GM23338 (cell line): ENCODE data around the gene CATSPERD. TPM values are rescaled to one million over a fixed set of nuclear protein-coding genes. Genes with fewer than 3 reads are reported as not detected.

Source experiments
- ATAC-seq: fragments of 200-7000 bp; cut with Tn5 transposase; 3 replicates; pipeline ENCODE4 v1.9.1; 2020
- DNase-seq: peaks from one replicate; pipeline ENCODE4 v3.0.0-alpha.2; 2015; ENCODE audit warnings: low spot score
- H2AFZ ChIP-seq: fragments of 200-600 bp; sonication (generic); 2 replicates; pipeline ENCODE4 v1.8.0; 2016; ENCODE audit warnings: antibody characterized with exemption, mild to moderate bottlenecking, moderate library complexity
- H3F3A ChIP-seq: fragments of 200-600 bp; sonication (generic); replicated peaks from 2 replicates; pipeline ENCODE4 v1.8.0; 2017; ENCODE audit warnings: antibody characterized with exemption, mixed run types, low read depth
- H3K27ac ChIP-seq: fragments of 200-600 bp; sonication (generic); 2 replicates; pipeline ENCODE4 v1.6.1; 2016; ENCODE audit warnings: low read depth
- H3K27me3 ChIP-seq: fragments of 200-600 bp; sonication (generic); 2 replicates; pipeline ENCODE4 v1.8.0; 2016; ENCODE audit warnings: mild to moderate bottlenecking, mixed run types, moderate library complexity; ENCODE audit not compliant: insufficient read depth
- H3K36me3 ChIP-seq: fragments of 200-600 bp; sonication (generic); 2 replicates; pipeline ENCODE4 v1.8.0; 2016; ENCODE audit warnings: mild to moderate bottlenecking; ENCODE audit not compliant: insufficient read depth
- H3K4me1 ChIP-seq: fragments of 200-600 bp; sonication (generic); 2 replicates; pipeline ENCODE4 v1.8.0; 2016; ENCODE audit warnings: mild to moderate bottlenecking, moderate library complexity; ENCODE audit not compliant: insufficient read depth
- H3K4me2 ChIP-seq: fragments of 200-600 bp; sonication (generic); 2 replicates; pipeline ENCODE4 v1.7.1; 2017; ENCODE audit warnings: mixed run types
- H3K4me3 ChIP-seq: fragments of 200-600 bp; sonication (generic); 2 replicates; pipeline ENCODE4 v1.6.1; 2016; ENCODE audit warnings: mixed run types
- H3K79me2 ChIP-seq: fragments of 200-600 bp; sonication (generic); replicated peaks from 2 replicates; pipeline ENCODE4 v1.8.0; 2017; ENCODE audit warnings: mild to moderate bottlenecking; ENCODE audit not compliant: insufficient read depth
- H3K9me2 ChIP-seq: fragments of 200-600 bp; sonication (generic); 2 replicates; pipeline ENCODE4 v1.8.0; 2017; ENCODE audit not compliant: insufficient read depth
- H4K20me1 ChIP-seq: fragments of 200-600 bp; sonication (generic); replicated peaks from 2 replicates; pipeline ENCODE4 v1.8.0; 2017; ENCODE audit warnings: mild to moderate bottlenecking; ENCODE audit not compliant: insufficient read depth
- H3K27ac Mint-ChIP-seq: 2 replicates; pipeline ENCODE4 v1.8.0; 2020; ENCODE audit warnings: inconsistent platforms, mild to moderate bottlenecking, moderate library complexity, mixed read lengths
- H3K27me3 Mint-ChIP-seq: 3 replicates; pipeline ENCODE4 v1.8.0; 2022; ENCODE audit warnings: low read depth, mild to moderate bottlenecking, moderate library complexity, mixed read lengths, inconsistent platforms; ENCODE audit not compliant: insufficient read depth, poor library complexity
- H3K36me3 Mint-ChIP-seq: 3 replicates; pipeline ENCODE4 v1.8.0; 2021; ENCODE audit warnings: low read depth, mild to moderate bottlenecking, inconsistent platforms, moderate library complexity, mixed read lengths
- H3K4me1 Mint-ChIP-seq: 3 replicates; pipeline ENCODE4 v1.8.0; 2020; ENCODE audit warnings: mild to moderate bottlenecking, inconsistent platforms, mixed read lengths
- H3K4me3 Mint-ChIP-seq: 3 replicates; pipeline ENCODE4 v1.8.0; 2021; ENCODE audit warnings: moderate library complexity, mild to moderate bottlenecking, inconsistent platforms, mixed read lengths
- H3K9me3 Mint-ChIP-seq: 3 replicates; pipeline ENCODE4 v1.8.0; 2020; ENCODE audit warnings: moderate library complexity, mild to moderate bottlenecking, inconsistent platforms, mixed read lengths
- CREB1 ChIP-seq: fragments of 250-450 bp; sonication (Bioruptor Pico); IDR thresholded peaks from 2 replicates; pipeline ENCODE4 v1.5.0; 2020; ENCODE audit warnings: low read depth, mild to moderate bottlenecking, moderate library complexity
- EZH2 ChIP-seq: fragments of 200-600 bp; sonication (generic); IDR thresholded peaks from one replicate; pipeline ENCODE4 v1.8.0; 2017; ENCODE audit warnings: antibody characterized with exemption, mild to moderate bottlenecking, low read depth; ENCODE audit not compliant: unreplicated experiment
- EZH2phosphoT487 ChIP-seq: fragments of 200-600 bp; sonication (generic); IDR thresholded peaks from one replicate; pipeline ENCODE4 v1.8.1; 2018; ENCODE audit warnings: antibody characterized with exemption; ENCODE audit not compliant: unreplicated experiment
- NANOG ChIP-seq: IDR thresholded peaks from 2 replicates; pipeline ENCODE4 v1.6.1; 2016; ENCODE audit warnings: antibody characterized with exemption, borderline replicate concordance
- POLR2AphosphoS5 ChIP-seq: IDR thresholded peaks from 2 replicates; pipeline ENCODE4 v1.6.1; 2016; ENCODE audit warnings: antibody characterized with exemption, low read depth
- STAT1 ChIP-seq: IDR thresholded peaks from one replicate; pipeline ENCODE4 v1.6.1; 2016; ENCODE audit warnings: antibody characterized with exemption; ENCODE audit not compliant: unreplicated experiment
- ZNF114 ChIP-seq: fragments of 250-450 bp; sonication (Bioruptor Pico); IDR thresholded peaks from 2 replicates; pipeline ENCODE4 v1.5.0; 2020; ENCODE audit warnings: mild to moderate bottlenecking, moderate library complexity
- ZNF331 ChIP-seq: fragments of 250-450 bp; sonication (Bioruptor Pico); IDR thresholded peaks from 2 replicates; pipeline ENCODE4 v1.5.0; 2020; ENCODE audit warnings: low read depth, mild to moderate bottlenecking, moderate library complexity
- ZNF462 ChIP-seq: fragments of 250-450 bp; sonication (Bioruptor Pico); IDR thresholded peaks from 2 replicates; pipeline ENCODE4 v1.5.0; 2020; ENCODE audit warnings: mild to moderate bottlenecking, moderate library complexity
- polyA plus RNA-seq: library from polyadenylated mRNA; unstranded; fragments of >200 nt; fragmentation: Nextera tagmentation; extraction: Ambion mirVana; gene quantifications from 2 replicates; pipeline ENCODE4 v1.2.1, GENCODE V29; 2016
- total RNA-seq: library from RNA; depleted of rRNA; stranded (reverse); fragments of >200 nt; shearing (Covaris generic); gene quantifications from 2 replicates; pipeline ENCODE4 v1.2.3, GENCODE V29; 2014
- TF ChIP-seq, protein P1 (sequence below): IDR thresholded peaks from 2 replicates; pipeline ENCODE4 v1.6.1; 2016; ENCODE audit warnings: antibody characterized with exemption

Gene CATSPERD
- total and polyA plus RNA-seq, 2 experiments from 2014 or later: 0.17 TPM; not detected in 1

DNA sequence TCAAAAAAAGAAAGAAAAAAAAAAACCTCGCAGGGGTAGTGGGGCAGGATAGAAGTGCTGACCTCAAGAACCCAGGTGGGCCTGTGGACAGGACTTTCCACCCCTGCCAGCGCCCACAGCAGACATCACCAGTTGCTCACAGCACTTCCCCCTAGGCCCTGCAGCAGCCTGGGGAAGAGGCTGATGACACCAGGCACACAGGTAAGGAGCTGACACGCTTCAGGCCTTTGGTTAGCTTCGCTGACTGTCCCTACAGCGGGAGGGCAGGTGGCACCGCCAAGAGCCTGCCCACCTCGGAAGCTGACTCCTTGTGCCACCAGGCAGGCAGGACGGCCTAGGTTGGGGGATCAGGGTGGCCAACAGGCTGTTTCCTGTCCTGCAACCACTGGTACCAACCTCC lies 9.4 kb upstream of the CATSPERD start (continued):
- TF ChIP-seq ZNF462 (no peak), CREB1 (CRISPR knock-in tag) (no peak), POLR2AphosphoS5 (no peak), EZH2phosphoT487 (no peak), STAT1 (no peak), EZH2 (no peak), ZNF331 (CRISPR knock-in tag) (no peak)
- TF ChIP-seq, protein P1, sequence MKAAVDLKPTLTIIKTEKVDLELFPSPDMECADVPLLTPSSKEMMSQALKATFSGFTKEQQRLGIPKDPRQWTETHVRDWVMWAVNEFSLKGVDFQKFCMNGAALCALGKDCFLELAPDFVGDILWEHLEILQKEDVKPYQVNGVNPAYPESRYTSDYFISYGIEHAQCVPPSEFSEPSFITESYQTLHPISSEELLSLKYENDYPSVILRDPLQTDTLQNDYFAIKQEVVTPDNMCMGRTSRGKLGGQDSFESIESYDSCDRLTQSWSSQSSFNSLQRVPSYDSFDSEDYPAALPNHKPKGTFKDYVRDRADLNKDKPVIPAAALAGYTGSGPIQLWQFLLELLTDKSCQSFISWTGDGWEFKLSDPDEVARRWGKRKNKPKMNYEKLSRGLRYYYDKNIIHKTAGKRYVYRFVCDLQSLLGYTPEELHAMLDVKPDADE: no peak

- no peaks in the 10 kb centered on the region for H3K9me2 ChIP-seq
- no peak overlapping the region for H3K4me3 Mint-ChIP-seq
- H3K4me3 ChIP-seq: no peak overlapping the region
- peaks cover 11% of the 10 kb centered on the region for H4K20me1 ChIP-seq
- H3K4me1 ChIP-seq: no peaks in the 10 kb centered on the region
- H2AFZ ChIP-seq: no peak overlapping the region
- peaks cover 76% of the 10 kb centered on the region for H3K36me3 Mint-ChIP-seq
- no peak overlapping the region for H3K4me2 ChIP-seq
- no peaks in the 10 kb centered on the region for H3K9me3 Mint-ChIP-seq
- DNase-seq (no peak), ATAC-seq (no peak)
- peaks cover 26% of the 10 kb centered on the region for H3K79me2 ChIP-seq
- no peaks in the 10 kb centered on the region for H3K27me3 ChIP-seq
- peaks cover 5% of the 10 kb centered on the region for H3K27me3 Mint-ChIP-seq
- no peaks in the 10 kb centered on the region for H3K4me1 Mint-ChIP-seq
- no peak overlapping the region for H3K27ac Mint-ChIP-seq
- H3K36me3 ChIP-seq: peaks cover 14% of the 10 kb centered on the region
- no peak overlapping the region for H3K27ac ChIP-seq
- H3F3A ChIP-seq: peaks cover 2% of the 10 kb centered on the region; the same call in 1 of the 2 replicates
- TF ChIP-seq NANOG (no peak), ZNF462 (no peak), ZNF114 (CRISPR knock-in tag) (no peak), EZH2phosphoT487 (no peak), STAT1 (no peak)
Observed at GRCh38 chr19:5711713-5712161, 8.7 kb upstream of the CATSPERD start.
